B cell (primary cell): Measurements from ENCODE around the gene LRRC4C. TPM values are rescaled to one million over a fixed set of nuclear protein-coding genes. Genes with fewer than 3 reads are reported as not detected.

ENCODE experiments used
- ATAC-seq: fragments of 200-7000 bp; cut with Tn5 transposase; one replicate; pipeline ENCODE4 v1.10.0; 2021; ENCODE audit warnings: low read depth, mild to moderate bottlenecking, moderate number of reproducible peaks, moderate library complexity
- CTCF ChIA-PET: fragments of 350-600 bp; sonication (Branson Sonifier 250); formaldehyde crosslinking; loops from one replicate; lab custom pipeline; 2021; ENCODE audit warnings: antibody characterized with exemption, inconsistent platforms; lab: Charles Lee
- POLR2A ChIA-PET: fragments of 350-600 bp; sonication (Branson Sonifier 250); formaldehyde crosslinking; loops from one replicate; lab custom pipeline; 2021; ENCODE audit warnings: antibody characterized with exemption; lab: Charles Lee
- DNase-seq: peaks from one replicate; pipeline ENCODE4 v3.0.0; 2013
- H2AFZ ChIP-seq: 2 replicates; pipeline ENCODE4 v1.6.1; 2012; ENCODE audit warnings: mild to moderate bottlenecking, low read depth, low read length; ENCODE audit not compliant: insufficient read depth, poor library complexity, severe bottlenecking
- H3K27ac ChIP-seq, 2 donors: 1 replicate in 1 of 2; 2 replicates in 1 of 2; pipeline ENCODE4 v1.5.1; 2012 to 2013; ENCODE audit warnings: low read length in 2 of 2, mild to moderate bottlenecking in 2 of 2, moderate library complexity in 1 of 2
- H3K27me3 ChIP-seq, 4 experiments: fragments of 200-600 bp in 1 of 4; sonication (generic) in 1 of 4; replicated peaks in 1 of 4; 1 replicate in 2 of 4; 2 replicates in 2 of 4; pipeline versions ENCODE4 v1.6.1 to v1.7.0; 2013 to 2016; ENCODE audit warnings: low read length in 3 of 4, mild to moderate bottlenecking in 2 of 4, mixed read lengths in 1 of 4, moderate library complexity in 1 of 4; ENCODE audit not compliant: insufficient read depth in 4 of 4, control insufficient read depth in 3 of 4; ENCODE audit errors: control extremely low read depth in 1 of 4
- H3K36me3 ChIP-seq, 2 experiments: replicated peaks in 1 of 2; 1 replicate in 1 of 2; 2 replicates in 1 of 2; pipeline versions ENCODE4 v1.6.1 to v1.7.1; 2013; ENCODE audit warnings: low read length in 1 of 2; ENCODE audit not compliant: insufficient read depth in 2 of 2, control insufficient read depth in 1 of 2; ENCODE audit errors: control extremely low read depth in 1 of 2, extremely low read depth in 1 of 2
- H3K4me1 ChIP-seq, 2 donors: fragments of 200-600 bp in 1 of 2; sonication (generic) in 1 of 2; 1 replicate in 1 of 2; 2 replicates in 1 of 2; pipeline versions ENCODE4 v1.5.1 to v1.6.1; 2013 to 2017; ENCODE audit warnings: low read length in 2 of 2; ENCODE audit not compliant: control insufficient read depth in 2 of 2, insufficient read depth in 2 of 2
- H3K4me2 ChIP-seq: replicated peaks from 2 replicates; pipeline ENCODE3; 2012; ENCODE audit warnings: mild to moderate bottlenecking, low read depth, low read length; ENCODE audit not compliant: poor library complexity, severe bottlenecking
- H3K4me3 ChIP-seq, 5 experiments: fragments of 200-600 bp in 1 of 5; sonication (generic) in 1 of 5; 1 replicate in 3 of 5; 2 replicates in 2 of 5; pipeline versions ENCODE4 v1.5.1 to v1.7.0; 2011 to 2016; ENCODE audit warnings: low read length in 4 of 5, mild to moderate bottlenecking in 4 of 5, low read depth in 2 of 5, control low read depth in 1 of 5, moderate library complexity in 1 of 5; ENCODE audit not compliant: insufficient read depth in 1 of 5; ENCODE audit errors: control extremely low read depth in 1 of 5, extremely low read depth in 1 of 5
- H3K79me2 ChIP-seq: fragments of 200-600 bp; sonication (generic); one replicate; pipeline ENCODE4 v1.6.0; 2016; ENCODE audit warnings: low read length; ENCODE audit not compliant: control insufficient read depth, insufficient read depth
- H3K9ac ChIP-seq: fragments of 200-600 bp; sonication (generic); 2 replicates; pipeline ENCODE4 v1.6.1; 2017; ENCODE audit warnings: mild to moderate bottlenecking, low read length, moderate library complexity
- H3K9me3 ChIP-seq, 3 donors: one replicate each; pipeline versions ENCODE4 v1.6.1 to v1.7.1; 2013; ENCODE audit warnings: low read length in 2 of 3; ENCODE audit not compliant: control insufficient read depth in 2 of 3, insufficient read depth in 1 of 3; ENCODE audit errors: control extremely low read depth in 1 of 3
- H4K20me1 ChIP-seq: 2 replicates; pipeline ENCODE4 v1.6.0; 2012; ENCODE audit warnings: mild to moderate bottlenecking, low read length; ENCODE audit not compliant: insufficient read depth, control insufficient read depth, poor library complexity, severe bottlenecking
- H3K27ac Mint-ChIP-seq: one replicate; pipeline ENCODE4 v1.8.0; 2021; ENCODE audit warnings: mixed read lengths
- H3K27me3 Mint-ChIP-seq: one replicate; pipeline ENCODE4 v1.8.0; 2021; ENCODE audit warnings: mixed read lengths
- H3K4me1 Mint-ChIP-seq: one replicate; pipeline ENCODE4 v1.8.0; 2021; ENCODE audit warnings: mixed read lengths
- H3K4me3 Mint-ChIP-seq: one replicate; pipeline ENCODE4 v1.8.0; 2021; ENCODE audit warnings: mixed read lengths
- H3K9me3 Mint-ChIP-seq: one replicate; pipeline ENCODE4 v1.8.0; 2022; ENCODE audit warnings: mixed read lengths; ENCODE audit not compliant: insufficient read depth
- EZH2 ChIP-seq: IDR thresholded peaks from 2 replicates; pipeline ENCODE4 v1.6.1; 2012; ENCODE audit warnings: borderline replicate concordance, low read depth, mild to moderate bottlenecking, moderate library complexity, low read length; ENCODE audit not compliant: insufficient read depth, poor library complexity, severe bottlenecking
- WGBS: methylation state at CpG from one replicate; pipeline ENCODE4 v1.1.5; 2013; ENCODE audit warnings: missing lambda C conversion rate; ENCODE audit not compliant: insufficient coverage; 5-methylcytosine and 5-hydroxymethylcytosine counted together
- intact Hi-C: fragments of 100-400 bp; cut with micrococcal nuclease; formaldehyde crosslinking; loops from one replicate; pipeline ENCODE4 v1.10.0; 2022
- polyA plus RNA-seq: library from polyadenylated mRNA; depleted of rRNA; stranded (reverse); fragments of >200 nt; gene quantifications from 2 replicates; pipeline ENCODE4 v1.2.3, GENCODE V29; 2012
- total RNA-seq, 2 donors: library from RNA; stranded (reverse); fragments of 120-200 nt in 1 of 2; gene quantifications; 1 replicate in 1 of 2; 2 replicates in 1 of 2; pipeline versions ENCODE4 v1.2.3 to v1.2.4, GENCODE V29; 2013 to 2022
- TF ChIP-seq, protein P1 (sequence below): fragments of 200-600 bp; IDR thresholded peaks from one replicate; pipeline ENCODE4 v1.8.0; 2022; ENCODE audit warnings: antibody characterized with exemption, mild to moderate bottlenecking

LRRC4C gene
- total and polyA plus RNA-seq, 2 donors (not counting 1 experiment from before 2014, with no cell fraction given), result 0.57 TPM; not detected in 1

DNA sequence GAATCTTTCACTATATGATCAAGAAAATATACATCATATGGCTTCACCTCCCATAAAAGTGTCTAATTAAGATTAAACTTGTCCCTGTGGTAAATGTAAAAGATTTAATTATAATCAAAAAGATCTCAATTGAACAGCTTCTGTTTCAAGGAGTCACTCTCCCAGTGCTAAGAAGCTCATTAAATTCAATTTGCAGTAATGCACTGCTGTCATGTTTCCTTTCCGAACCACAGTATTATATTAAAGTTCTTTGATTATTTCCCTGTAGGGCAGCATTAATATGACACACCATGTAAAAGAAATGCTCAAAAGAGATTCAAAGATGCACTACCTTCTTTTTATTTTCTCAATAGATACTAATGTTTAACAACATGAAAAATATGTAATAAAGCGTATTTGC, 758.4 kb downstream of the LRRC4C start:
- no peak overlapping the region for H3K4me3 ChIP-seq
- H3K4me1 Mint-ChIP-seq, result no peaks in the 10 kb centered on the region
- H3K4me1 ChIP-seq, result no peaks in the 10 kb centered on the region
- no peak overlapping the region for H3K4me3 Mint-ChIP-seq
- intact Hi-C loops, result no loop called here
- H3K36me3 ChIP-seq, result no peaks in the 10 kb centered on the region
- H2AFZ ChIP-seq, result no peak overlapping the region
- ChIA-PET CTCF (no interaction called here), POLR2A (no interaction called here)
- DNase-seq (no peak), ATAC-seq (no peak)
- no peaks in the 10 kb centered on the region for H3K9me3 ChIP-seq
- H3K9ac ChIP-seq, result no peak overlapping the region
- H3K9me3 Mint-ChIP-seq, result no peaks in the 10 kb centered on the region
- no peak overlapping the region for H3K4me2 ChIP-seq
- TF ChIP-seq, protein P1, sequence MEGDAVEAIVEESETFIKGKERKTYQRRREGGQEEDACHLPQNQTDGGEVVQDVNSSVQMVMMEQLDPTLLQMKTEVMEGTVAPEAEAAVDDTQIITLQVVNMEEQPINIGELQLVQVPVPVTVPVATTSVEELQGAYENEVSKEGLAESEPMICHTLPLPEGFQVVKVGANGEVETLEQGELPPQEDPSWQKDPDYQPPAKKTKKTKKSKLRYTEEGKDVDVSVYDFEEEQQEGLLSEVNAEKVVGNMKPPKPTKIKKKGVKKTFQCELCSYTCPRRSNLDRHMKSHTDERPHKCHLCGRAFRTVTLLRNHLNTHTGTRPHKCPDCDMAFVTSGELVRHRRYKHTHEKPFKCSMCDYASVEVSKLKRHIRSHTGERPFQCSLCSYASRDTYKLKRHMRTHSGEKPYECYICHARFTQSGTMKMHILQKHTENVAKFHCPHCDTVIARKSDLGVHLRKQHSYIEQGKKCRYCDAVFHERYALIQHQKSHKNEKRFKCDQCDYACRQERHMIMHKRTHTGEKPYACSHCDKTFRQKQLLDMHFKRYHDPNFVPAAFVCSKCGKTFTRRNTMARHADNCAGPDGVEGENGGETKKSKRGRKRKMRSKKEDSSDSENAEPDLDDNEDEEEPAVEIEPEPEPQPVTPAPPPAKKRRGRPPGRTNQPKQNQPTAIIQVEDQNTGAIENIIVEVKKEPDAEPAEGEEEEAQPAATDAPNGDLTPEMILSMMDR, result no peak
- no peak for TF ChIP-seq EZH2
- no peaks in the 10 kb centered on the region for H3K79me2 ChIP-seq
- H4K20me1 ChIP-seq, result no peaks in the 10 kb centered on the region
- H3K27me3 Mint-ChIP-seq, result no peaks in the 10 kb centered on the region
- H3K27ac Mint-ChIP-seq, result no peak overlapping the region
- no CpG with 5 or more reads among the region's 2 CpGs for WGBS
- H3K27ac ChIP-seq, result no peak overlapping the region
- no peaks in the 10 kb centered on the region for H3K27me3 ChIP-seq

DNA sequence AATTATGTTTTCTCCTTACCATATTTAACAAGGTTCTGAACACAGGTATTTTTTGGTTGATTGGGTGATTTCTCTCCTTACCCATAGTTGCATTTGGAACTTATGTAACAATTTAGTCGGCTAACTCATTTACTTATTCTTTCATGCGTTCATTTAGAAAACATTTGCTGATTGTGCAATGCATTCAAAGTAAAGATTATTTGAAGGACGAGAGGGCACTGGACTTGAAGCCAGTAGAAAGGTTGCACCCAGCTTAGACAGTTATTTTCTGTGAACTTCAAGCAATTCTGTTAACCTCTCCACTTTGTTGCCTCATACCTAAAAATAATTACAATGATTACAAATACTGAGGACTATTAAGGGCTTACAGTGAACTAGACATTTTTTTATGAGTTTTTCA, 769.6 kb downstream of the LRRC4C start:
- intact Hi-C loops, result no loop called here
- ChIA-PET POLR2A (no interaction called here), CTCF (no interaction called here)
- Mint-ChIP-seq H3K4me3 (no peak overlapping the region), H3K27me3 (no peaks in the 10 kb centered on the region), H3K4me1 (no peaks in the 10 kb centered on the region), H3K27ac (no peak overlapping the region), H3K9me3 (peaks cover 5% of the 10 kb centered on the region)
- Histone ChIP-seq H3K9ac (no peak overlapping the region), H3K36me3 (no peaks in the 10 kb centered on the region), H4K20me1 (no peaks in the 10 kb centered on the region), H3K9me3 (no peaks in the 10 kb centered on the region), H3K27ac (no peak overlapping the region), H3K79me2 (no peaks in the 10 kb centered on the region), H3K4me1 (no peaks in the 10 kb centered on the region), H3K27me3 (no peaks in the 10 kb centered on the region), H3K4me2 (no peak overlapping the region), H3K4me3 (no peak overlapping the region), H2AFZ (no peak overlapping the region)
- no CpG with 5 or more reads among the region's 3 CpGs for WGBS
- TF ChIP-seq, protein P1, result no peak
- TF ChIP-seq EZH2, result no peak
- ATAC-seq (no peak), DNase-seq (no peak)
